ENCODE data around the gene MCTP2.

MCTP2 gene

GRCh38 chr15:94387849-94388441 lies 156.6 kb downstream of the MCTP2 start:
- DNase-seq = no peak

DNA sequence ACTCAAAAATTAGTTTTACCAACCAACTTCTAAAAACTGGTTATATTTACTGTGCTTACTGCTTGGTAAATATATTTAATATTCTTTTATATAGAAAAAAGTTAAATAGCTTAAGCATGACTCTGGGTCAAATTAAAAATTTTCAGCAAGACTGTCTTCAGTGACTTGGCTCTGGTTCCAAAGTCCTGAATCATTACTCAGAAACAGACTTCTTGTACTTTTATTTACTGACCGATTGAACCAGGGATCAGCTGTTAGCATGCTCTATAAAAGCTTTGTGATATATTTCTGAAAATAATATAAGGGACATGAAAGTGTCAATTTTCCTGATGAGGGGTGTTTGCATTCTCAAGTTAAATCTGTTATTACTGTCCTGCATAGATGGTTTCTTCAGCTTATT lies 164.3 kb downstream of the MCTP2 start:
- no peak for DNase-seq

DNA sequence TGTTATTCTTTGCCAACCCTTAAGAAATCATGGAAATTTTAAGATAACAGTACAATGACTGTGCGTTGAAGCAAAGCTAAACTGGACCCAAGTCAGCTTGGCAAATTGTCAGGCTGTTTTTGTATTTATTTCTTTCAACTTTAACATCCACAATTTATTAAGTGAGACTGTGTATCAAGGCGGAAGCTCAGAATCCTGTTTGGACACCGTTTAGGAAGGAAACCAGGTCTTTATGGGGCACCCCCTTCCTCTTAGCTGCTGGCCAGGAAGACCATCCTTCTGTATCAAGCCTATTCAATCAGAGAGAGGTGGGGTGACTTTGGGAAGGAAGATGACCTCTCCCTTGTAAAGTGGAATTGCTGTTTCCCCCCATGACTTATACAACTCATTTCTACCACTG lies 166.0 kb downstream of the MCTP2 start:
- DNase-seq = no peak

GRCh38 chr15:94398001-94398400 lies 166.6 kb downstream of the MCTP2 start:
- DNase-seq = no peak

GRCh38 chr15:94400526-94401298 lies 169.4 kb downstream of the MCTP2 start:
- no peak for DNase-seq

DNA sequence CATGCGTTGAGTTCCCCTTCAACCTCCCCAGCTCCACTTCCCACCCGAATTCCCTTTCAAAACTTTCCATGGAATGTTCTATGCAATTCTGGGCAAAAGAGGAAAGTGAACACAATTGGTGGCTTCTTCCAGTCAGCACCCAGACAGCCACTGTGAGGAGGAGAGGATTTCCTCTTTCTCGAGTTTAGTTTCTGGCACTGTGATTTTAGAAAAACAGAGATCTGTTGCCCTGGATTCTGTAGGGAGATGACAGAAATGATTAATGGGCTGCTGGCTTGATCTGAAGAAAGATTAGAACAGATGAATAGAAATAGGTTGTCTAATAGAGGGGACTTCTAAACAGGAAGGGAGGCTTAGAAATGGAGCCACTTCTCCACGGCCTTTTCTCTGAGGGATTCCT lies 172.0 kb downstream of the MCTP2 start:
- DNase-seq = no peak

GRCh38 chr15:94404733-94405283 lies 173.4 kb downstream of the MCTP2 start:
- DNase-seq = no peak

DNA sequence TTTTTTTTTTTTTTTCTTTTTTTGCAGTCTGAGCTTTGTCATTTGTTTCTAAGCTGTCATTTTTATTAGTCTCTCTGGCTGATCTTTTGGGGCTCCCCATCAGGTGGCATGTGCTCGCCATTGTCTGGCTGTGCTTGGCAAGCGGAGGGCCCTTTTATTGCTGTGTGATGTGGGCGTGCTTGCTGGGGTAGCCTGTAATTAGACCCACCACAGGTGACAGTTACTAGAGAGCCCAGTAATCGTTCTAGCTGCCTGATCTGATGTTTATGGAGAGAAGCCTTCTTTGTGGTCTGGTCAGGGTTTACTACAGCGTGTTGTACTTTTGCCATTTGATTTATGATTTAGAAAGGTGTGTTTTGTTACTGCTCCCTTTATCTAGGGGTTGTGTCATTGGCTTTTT lies 179.9 kb downstream of the MCTP2 start:
- DNase-seq = no peak

- DNase-seq = no peak
Measured at GRCh38 chr15:94411846-94412245, 180.5 kb downstream of the MCTP2 start.

- no peak for DNase-seq
Measured at GRCh38 chr15:94412979-94413746, 181.8 kb downstream of the MCTP2 start.

GRCh38 chr15:94414916-94415315 lies 183.6 kb downstream of the MCTP2 start:
- no peak for DNase-seq

- no peak for DNase-seq
Measured at GRCh38 chr15:94416267-94416666, 184.9 kb downstream of the MCTP2 start.

DNA sequence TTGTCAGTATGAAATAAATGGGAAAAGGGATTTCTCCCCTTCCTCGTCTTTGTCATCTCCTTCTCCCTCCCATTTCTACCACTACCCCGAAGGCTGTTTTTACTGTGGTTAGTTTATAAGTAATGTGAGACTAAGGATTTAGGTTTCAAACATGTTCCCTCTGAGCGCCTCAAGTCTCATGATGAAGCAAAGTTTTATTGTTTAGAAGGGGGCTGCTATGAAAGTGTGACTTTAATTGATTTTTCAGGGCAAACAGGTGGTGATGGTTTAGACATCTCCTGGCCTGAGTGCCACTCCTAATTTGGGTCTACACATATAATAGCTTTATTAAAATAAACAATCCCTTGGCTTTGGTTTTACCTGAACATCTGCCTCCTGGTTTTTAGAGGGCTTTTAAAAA lies 185.5 kb downstream of the MCTP2 start:
- no peak for DNase-seq

- no peak for DNase-seq
Measured at GRCh38 chr15:94417501-94418293, 186.3 kb downstream of the MCTP2 start.

- no peak for DNase-seq
Measured at GRCh38 chr15:94421706-94422105, 190.3 kb downstream of the MCTP2 start.

- no peak for DNase-seq
Measured at GRCh38 chr15:94432279-94432678, 200.9 kb downstream of the MCTP2 start.

GRCh38 chr15:94439158-94439557 lies 207.8 kb downstream of the MCTP2 start:
- no peak for DNase-seq

DNA sequence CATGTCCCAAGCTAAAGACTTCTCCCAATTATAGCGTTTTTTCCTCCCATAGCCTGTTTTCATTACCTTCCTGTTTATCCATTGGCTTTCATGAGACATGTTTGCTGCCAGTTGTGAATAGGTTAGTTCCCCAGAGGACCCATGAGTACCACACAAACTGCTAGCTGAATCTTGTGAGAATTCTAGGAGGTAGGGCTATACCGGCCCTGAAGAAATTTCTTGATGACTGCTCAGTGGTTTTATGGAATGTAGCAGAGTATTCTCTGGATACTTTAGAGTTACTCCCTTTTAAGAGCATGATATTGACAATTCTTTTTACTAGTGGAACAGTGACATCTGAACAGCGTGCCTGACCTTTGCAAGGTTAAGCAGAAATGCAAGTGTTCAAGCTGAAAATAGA lies 210.4 kb downstream of the MCTP2 start:
- DNase-seq = no peak

DNA sequence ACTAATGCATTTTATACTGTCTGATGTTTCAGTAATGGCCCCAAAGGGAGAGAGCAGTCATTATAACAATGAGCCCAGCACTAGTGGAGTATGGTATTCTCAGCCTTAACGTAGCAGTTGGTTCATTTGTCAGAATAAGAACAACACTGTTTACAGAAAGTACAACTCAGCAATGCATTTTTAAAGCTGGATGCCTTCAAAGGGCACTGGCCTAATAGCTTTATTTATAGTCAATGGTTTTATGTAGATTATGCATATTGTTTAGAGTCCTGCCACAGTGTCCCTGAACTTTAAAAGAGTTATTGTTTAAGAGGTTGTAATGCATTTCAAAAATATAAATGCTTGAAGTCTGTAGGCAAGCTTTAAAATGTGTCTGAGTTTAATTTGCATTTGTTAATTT lies 211.1 kb downstream of the MCTP2 start:
- DNase-seq = no peak

GRCh38 chr15:94443186-94443585 lies 211.8 kb downstream of the MCTP2 start:
- no peak for DNase-seq

- no peak for DNase-seq
Measured at GRCh38 chr15:94445566-94446160, 214.3 kb downstream of the MCTP2 start.

All from anterior cingulate cortex (tissue), 58 donors.